Thyroid gland (tissue), 4 donors: ENCODE measurements around the gene CDX1.

Experiments used
- POLR2A ChIP-seq, 2 donors: fragments of 450-650 bp; IDR thresholded peaks; one replicate each; pipeline ENCODE4 v1.6.1; 2017; ENCODE audit warnings: antibody characterized with exemption in 2 of 2, mild to moderate bottlenecking in 2 of 2, moderate library complexity in 1 of 2
- TF ChIP-seq, protein P1 (sequence below), 6 experiments: fragments of 200-600 bp in 3 of 6; fragments of 450-650 bp in 3 of 6; sonication (generic) in 3 of 6; IDR thresholded peaks; one replicate each; pipeline ENCODE4 v1.5.1; 2016 to 2019; ENCODE audit warnings: antibody characterized with exemption in 6 of 6, mild to moderate bottlenecking in 2 of 6, inconsistent platforms in 1 of 6, moderate library complexity in 1 of 6

DNA sequence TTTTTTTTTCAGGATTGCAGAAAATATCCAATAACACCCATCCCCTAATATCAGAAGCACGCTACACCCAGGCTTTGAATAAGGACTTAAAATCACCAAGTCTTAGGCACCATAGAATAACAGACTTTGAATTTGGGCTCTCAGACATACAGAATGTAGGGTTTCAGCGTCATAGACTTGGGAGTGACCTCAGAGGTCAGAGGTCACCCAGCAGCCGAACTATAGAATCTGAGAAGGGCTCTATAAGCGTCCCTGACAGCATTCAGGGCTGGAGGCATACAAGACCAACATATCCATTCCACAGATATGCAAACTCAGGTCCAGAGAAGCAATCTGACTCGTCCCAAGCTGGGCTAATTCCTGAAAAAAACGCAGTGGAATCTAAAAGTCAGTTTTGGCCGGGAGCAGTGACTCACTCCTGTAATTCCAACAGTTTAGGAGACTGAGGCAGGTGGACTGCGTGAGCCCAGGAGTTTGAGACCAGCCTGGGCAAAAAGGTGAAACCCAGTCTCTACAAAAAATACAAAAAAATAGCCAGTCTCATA is 58.0 kb downstream of the CDX1 start:
- no peak for TF ChIP-seq POLR2A (IDR thresholded peaks at IDR 0.05)
- TF ChIP-seq, protein P1, sequence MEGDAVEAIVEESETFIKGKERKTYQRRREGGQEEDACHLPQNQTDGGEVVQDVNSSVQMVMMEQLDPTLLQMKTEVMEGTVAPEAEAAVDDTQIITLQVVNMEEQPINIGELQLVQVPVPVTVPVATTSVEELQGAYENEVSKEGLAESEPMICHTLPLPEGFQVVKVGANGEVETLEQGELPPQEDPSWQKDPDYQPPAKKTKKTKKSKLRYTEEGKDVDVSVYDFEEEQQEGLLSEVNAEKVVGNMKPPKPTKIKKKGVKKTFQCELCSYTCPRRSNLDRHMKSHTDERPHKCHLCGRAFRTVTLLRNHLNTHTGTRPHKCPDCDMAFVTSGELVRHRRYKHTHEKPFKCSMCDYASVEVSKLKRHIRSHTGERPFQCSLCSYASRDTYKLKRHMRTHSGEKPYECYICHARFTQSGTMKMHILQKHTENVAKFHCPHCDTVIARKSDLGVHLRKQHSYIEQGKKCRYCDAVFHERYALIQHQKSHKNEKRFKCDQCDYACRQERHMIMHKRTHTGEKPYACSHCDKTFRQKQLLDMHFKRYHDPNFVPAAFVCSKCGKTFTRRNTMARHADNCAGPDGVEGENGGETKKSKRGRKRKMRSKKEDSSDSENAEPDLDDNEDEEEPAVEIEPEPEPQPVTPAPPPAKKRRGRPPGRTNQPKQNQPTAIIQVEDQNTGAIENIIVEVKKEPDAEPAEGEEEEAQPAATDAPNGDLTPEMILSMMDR (IDR thresholded peaks at IDR 0.05): no peak
